GM12864 (cell line): ENCODE results near the gene CAT.

Source experiments
- DNase-seq: peaks from one replicate; pipeline ENCODE4 v3.0.0-alpha.2; 2011; ENCODE audit warnings: low read depth
- H3K4me3 ChIP-seq: 2 replicates; pipeline ENCODE4 v1.5.1; 2011; ENCODE audit warnings: mild to moderate bottlenecking, low read depth, low read length, control low read depth
- TF ChIP-seq, protein P1 (sequence below): IDR thresholded peaks from 2 replicates; pipeline ENCODE4 v1.5.1; 2011; ENCODE audit warnings: low read depth, mild to moderate bottlenecking, moderate library complexity, low read length, control low read depth, inconsistent platforms; ENCODE audit errors: missing control alignments

The CAT gene

GRCh38 chr11:34516247-34517040, 77.7 kb downstream of the CAT start:
- DNase-seq: no peak
- TF ChIP-seq, protein P1, sequence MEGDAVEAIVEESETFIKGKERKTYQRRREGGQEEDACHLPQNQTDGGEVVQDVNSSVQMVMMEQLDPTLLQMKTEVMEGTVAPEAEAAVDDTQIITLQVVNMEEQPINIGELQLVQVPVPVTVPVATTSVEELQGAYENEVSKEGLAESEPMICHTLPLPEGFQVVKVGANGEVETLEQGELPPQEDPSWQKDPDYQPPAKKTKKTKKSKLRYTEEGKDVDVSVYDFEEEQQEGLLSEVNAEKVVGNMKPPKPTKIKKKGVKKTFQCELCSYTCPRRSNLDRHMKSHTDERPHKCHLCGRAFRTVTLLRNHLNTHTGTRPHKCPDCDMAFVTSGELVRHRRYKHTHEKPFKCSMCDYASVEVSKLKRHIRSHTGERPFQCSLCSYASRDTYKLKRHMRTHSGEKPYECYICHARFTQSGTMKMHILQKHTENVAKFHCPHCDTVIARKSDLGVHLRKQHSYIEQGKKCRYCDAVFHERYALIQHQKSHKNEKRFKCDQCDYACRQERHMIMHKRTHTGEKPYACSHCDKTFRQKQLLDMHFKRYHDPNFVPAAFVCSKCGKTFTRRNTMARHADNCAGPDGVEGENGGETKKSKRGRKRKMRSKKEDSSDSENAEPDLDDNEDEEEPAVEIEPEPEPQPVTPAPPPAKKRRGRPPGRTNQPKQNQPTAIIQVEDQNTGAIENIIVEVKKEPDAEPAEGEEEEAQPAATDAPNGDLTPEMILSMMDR: no peak
- no peak overlapping the region for H3K4me3 ChIP-seq

DNA sequence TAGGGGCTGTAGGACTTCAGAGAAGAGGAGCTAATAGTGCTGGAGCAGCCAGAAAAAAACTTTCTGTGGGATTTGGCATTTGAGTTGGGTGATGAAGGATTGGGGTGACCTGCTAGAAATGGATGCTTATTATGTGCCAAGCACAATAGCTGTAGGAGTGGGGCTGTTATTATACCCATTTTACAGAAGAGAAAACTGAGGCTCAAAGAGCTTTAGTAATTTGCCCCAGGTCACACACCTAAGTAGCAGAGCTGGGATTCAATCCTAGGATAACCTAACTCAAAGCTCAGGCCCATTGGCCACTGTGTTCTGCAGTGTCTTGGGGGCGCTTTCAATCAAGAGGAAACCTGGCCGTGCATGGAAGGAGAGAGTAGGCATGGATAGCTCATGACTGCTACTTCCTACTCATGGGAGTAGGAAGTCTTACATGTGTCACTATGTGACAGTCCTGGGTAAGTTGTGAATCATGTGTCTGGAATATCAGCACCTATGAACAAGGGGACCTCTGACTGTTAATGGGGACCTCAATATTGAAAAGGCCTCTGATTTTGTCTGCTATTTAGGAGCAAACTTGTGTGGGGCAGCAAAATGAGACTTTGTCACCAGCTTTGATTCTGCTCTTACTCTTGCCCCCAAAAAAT, 81.0 kb downstream of the CAT start:
- TF ChIP-seq, protein P1: no peak
- no peak overlapping the region for H3K4me3 ChIP-seq
- DNase-seq: no peak

DNA sequence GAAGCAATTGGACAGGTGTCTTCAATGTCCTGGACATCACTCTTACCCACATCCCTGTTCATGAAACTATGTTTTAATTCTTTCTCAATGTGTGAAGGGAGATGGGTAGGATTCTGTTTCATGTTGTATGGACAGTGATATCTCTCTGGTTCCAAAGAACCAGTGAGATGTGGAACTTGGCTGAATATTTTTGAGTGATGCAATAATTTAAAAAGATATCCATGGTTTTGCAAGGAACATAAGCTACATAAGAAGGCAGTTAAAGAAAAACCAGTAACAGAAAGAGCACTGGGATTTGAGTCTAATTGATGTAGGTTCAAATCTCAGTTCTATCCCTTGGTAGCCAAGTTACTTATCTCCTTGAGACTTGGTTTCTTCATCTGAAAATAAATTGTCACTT, 82.5 kb downstream of the CAT start:
- TF ChIP-seq, protein P1: no peak
- DNase-seq: no peak
- H3K4me3 ChIP-seq: no peak overlapping the region
